Measurements from ENCODE around the gene FRZB.
"Not testable (repeated sequence)": the region's sequence is repeated elsewhere in the genome, so short reads cannot be mapped to it uniquely, and the experiment has no call there.

The FRZB gene

DNA sequence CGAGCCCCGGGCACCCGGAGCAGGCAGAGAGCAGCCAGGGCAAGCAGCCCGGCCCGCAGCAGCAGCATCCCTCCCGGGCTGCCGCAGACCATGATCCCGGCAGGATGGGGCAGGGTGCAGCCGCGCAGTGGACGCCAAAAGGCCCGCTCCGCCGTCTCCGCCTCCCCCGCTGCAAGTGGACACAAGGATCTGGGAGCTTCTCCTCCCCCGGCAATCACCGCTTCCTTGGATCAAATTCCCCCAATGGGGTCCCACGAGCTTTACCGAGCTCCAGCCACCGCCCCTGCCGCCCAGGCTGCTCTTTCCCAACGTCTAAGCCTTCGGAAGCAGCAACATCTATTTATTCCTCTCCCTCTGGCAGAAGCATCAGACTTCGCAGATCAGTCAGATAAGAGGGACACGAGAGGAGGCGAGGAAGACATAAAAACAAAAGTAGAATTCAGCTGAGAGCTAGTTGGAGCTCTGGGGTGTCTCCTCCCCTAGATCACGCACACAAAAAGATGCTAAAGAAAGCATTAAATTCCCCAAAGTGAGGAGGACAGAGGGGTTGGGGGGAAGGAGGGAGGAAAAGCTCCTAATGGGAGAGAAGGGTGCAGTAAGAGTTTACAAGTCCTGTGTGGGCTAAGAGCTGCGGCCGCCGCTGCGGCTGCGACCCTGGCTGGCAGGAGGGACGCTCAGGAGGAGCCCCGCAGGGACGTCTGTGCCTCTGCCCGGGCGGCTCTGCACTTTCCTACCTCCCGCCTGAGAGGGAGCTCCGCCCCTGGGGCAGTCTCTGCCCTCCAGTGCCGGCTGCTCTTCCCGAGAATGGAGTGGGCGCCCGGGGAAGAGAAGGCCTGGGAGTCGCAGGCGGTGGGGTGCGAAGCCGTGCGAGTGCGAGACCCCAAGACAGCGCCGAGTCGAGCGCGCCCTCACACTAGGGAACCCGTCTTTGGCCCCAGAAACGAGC, at the start of gene FRZB:
TSS of gene FRZB (minus strand) at position 177 of the 946 bp plus-strand sequence. CDS start at position 92, 85 bp downstream.
- no peak for DNase-seq

DNA sequence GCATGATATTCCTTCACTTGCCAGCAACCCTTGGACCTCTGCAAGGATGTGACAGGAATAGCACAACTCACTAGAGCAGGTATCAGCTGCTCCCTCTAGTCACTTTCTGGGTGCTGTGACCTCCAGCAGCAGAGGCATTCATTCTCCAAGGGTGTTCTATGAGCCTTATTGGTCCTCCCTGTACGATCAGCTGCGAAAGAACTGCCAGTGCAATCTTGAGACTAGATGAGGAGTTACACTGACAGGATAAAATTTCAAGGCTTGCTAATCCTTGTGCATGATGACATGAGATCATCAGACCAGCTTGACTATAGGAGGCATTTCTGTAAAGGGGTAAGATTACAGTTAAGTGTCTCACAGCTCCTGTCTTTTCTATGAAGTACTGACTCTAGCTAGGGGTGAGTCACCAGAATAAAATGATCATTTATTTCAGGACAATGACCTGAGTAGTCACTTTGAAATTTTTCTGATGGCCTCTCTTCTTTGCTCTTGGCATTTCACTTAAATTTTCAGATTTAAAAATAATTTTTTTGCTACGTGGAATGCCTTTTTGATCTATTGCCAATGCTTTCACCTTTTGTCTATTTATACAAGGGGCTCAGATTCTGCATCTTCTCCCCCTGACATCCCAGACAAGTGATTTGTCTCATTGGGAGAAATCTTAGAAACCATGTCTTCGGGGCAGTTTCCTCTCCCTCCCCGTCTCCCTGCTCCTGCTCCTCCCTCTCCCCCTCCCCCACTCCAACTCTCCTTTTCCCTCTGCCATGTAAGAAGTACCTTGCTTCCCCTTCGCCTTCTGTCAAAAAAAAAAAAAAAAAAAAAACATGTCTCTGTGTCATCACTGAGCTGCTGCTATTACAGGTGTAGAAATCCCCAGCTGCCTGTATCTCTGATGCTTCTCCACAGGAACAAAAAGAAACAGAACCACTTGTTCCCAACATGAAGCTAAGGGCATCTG, 49.2 kb upstream of the FRZB start:
- peak; percentile 66 for DNase-seq

- no peak for DNase-seq
Measured at GRCh38 chr2:182914852-182915251, 48.4 kb upstream of the FRZB start.

DNA sequence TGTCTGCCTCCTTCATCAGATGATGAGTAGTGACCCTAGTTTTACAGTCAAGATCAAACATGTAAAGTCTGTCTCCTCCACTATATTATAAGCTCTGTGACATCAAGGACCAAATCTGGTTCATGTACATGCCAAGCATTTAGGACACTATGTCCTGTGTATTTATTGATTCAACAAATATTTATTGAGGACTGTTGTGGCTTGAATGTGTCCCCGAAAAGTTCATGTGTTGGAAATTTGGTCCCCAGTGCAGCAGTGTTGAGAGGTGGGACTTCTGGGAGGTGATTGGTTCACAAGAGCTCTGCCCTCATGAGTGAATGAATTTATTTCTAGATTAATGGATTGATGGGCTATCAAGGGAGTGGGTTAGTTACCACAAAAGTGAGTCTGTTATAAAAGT, 46.6 kb upstream of the FRZB start:
- no peak for DNase-seq

- DNase-seq: no peak
Measured at GRCh38 chr2:182912518-182912915, 46.1 kb upstream of the FRZB start.

- DNase-seq: no peak
Measured at GRCh38 chr2:182911813-182912517, 45.5 kb upstream of the FRZB start.

DNA sequence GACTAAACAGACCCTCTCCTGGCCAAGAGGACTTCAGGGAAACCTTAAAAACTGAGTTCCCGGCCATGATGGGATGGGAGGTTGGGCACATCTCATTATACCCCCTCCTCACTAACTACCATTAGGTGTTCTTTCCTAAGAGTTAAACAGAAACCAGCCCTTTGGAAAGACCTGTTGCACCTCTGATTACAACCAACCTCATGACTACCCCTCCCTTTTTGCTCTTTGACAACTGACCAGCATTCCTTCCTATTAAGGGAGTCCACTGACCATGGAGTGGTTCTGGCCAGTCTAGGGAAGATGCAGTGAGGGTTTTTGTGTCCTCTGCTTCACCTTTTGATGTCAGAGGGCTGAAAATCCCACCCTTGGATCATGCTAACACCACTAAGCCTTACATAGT, 44.5 kb upstream of the FRZB start:
- DNase-seq: no peak

DNA sequence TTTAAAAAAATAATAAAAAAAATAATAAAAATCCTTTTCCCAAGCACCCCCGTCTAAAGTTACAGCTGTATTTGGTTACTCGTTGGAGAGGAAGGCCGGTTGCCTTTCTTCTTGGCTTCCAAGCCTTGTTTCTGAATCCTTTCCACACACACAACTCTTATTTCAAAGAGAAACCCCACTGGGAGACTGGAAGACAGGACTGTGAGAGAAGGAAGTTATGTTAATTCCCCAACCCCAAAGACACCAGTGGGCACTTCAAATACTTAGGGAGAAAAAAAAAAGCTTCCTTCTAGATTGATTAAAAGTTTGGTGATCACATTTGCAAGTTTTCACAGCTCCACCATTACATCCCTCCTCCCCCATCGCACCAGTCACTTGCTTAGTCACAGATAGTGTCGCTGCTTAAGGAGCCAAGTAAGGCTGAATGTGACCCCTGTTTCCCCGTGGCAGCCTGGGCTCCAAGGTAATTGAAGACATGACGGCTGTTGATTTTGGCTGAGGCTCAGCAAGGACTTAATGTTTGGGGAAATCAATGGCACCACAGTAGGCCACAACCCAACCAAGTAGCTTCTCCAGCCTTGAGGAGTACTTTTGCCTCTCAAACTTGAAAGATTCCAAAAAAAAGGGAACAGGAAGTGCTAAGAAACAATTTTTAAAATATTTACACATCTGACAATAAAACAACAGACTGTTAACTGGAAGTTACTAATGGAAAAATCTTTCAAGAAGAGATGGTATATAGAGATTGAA, 40.8 kb upstream of the FRZB start:
- DNase-seq: no peak

- DNase-seq: no peak
Measured at GRCh38 chr2:182906454-182906853, 40.0 kb upstream of the FRZB start.

GRCh38 chr2:182904844-182905243, 38.4 kb upstream of the FRZB start:
- no peak for DNase-seq

GRCh38 chr2:182903566-182903965, 37.1 kb upstream of the FRZB start:
- DNase-seq: no peak

- no peak for DNase-seq
Measured at GRCh38 chr2:182901748-182902147, 35.3 kb upstream of the FRZB start.

DNA sequence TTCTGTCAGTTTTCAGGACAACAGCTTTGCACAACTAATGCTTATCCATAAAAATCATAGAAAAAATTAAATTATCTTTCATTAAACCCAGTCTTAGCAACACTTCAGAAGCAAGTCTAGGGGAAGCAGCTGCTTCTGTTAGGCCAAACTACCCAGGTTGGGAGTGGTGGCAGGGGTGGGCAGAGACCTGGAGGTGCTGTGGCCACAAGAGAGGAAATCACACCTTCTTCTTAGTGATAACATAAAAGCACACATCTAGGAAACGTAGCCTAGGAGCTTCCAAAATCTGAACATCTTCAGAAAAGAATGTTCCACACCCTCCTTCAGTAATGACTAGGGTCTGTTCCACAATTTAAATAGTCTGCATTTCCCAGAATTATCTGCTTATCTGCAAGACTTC, 32.3 kb upstream of the FRZB start:
- no peak for DNase-seq

DNA sequence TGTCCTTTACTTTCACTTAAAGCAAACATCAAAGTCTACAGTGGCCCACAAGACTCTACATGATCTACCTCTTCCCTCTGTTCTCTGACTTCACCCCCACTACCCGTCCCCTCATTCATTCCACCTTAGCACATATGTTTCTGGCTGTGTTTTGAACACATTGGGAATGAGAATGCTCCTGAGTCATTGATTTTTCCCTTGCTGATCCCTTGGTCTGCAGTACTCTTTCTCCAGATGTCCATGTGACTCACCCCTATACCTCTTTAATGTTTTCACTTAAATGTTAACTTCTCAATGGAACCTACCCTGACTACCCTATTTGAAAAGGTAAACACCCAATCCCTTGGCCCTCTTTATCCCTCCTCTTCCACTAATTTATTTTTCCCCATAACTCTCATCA, 30.7 kb upstream of the FRZB start:
- no peak for DNase-seq

DNA sequence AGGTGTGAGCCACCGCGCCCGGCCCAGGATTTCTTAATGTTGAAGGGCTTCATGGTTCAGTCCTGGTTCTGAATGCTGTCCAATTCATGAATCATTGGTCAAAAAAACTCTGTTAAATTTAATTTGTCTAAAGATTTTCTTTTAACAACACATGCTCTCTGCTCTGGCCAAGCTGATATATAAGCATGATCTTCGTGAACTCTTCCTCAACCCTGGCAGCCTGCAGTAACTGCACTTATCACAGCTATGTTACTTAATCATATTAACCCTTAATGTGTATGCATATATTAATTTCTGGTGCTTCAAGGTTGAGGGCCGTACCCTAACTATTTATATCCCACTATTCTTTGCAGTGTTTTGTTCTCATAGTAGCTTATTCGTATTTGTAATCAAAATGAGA, 29.4 kb upstream of the FRZB start:
- DNase-seq: no peak

DNA sequence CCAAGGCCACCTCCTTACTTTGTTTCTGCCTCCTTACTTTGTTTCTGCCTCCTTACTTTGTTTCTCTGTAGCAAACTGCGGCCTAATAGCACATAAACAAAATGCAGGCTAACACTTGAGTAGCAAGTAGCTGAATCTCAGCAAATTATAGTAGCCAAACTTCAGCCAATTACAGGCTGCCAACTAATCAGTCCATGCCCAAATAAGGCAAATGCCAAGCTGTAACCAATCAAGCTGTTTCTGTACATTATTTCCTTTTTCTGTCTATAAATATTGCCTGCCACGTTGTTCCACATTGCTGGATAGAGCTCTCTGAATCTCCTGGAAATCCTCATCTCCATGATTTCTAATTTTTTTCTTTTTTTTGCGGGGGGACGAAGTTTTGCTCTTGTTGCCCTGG, 28.7 kb upstream of the FRZB start:
- DNase-seq: no peak

GRCh38 chr2:182894174-182894573, 27.7 kb upstream of the FRZB start:
- no peak for DNase-seq

GRCh38 chr2:182893666-182894065, 27.2 kb upstream of the FRZB start:
- DNase-seq: no peak

DNA sequence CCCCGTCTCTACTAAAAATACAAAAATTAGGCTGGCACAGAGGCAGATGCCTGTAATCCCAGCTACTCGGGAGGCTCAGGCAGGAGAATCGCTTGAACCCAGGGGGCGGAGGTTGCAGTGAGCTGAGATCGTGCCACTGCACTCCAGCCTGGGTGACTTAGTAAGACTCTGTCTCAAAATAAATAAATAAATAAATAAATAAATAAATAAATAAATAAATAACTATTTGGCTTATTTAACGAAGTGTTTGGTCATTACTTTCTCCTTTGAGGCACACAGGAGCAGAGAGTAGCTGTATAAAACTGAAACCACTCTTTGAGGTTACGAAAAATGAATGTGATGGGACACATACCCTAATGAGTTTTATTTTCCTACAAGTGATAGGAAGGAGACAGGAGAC, 26.6 kb upstream of the FRZB start:
- DNase-seq: not testable (repeated sequence)

DNA sequence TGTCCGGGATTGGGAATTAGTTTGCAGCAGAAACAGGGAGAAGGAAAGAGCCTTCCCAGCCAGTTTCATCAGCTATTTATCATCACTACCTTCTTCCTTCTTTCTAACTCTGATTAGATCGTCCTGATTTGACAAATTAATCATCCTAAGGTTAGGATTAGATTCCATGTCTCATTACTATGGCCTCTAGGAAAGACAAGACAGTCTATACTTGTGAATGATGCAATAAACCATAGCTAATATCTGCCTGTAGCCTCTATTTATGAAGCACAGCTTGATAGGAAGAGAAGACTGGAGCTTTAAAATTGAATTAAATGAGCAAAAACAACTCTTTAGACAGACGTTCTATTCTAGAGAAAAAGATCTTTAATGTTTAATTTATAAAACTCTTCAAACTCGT, 25.2 kb upstream of the FRZB start:
- no peak for DNase-seq

DNA sequence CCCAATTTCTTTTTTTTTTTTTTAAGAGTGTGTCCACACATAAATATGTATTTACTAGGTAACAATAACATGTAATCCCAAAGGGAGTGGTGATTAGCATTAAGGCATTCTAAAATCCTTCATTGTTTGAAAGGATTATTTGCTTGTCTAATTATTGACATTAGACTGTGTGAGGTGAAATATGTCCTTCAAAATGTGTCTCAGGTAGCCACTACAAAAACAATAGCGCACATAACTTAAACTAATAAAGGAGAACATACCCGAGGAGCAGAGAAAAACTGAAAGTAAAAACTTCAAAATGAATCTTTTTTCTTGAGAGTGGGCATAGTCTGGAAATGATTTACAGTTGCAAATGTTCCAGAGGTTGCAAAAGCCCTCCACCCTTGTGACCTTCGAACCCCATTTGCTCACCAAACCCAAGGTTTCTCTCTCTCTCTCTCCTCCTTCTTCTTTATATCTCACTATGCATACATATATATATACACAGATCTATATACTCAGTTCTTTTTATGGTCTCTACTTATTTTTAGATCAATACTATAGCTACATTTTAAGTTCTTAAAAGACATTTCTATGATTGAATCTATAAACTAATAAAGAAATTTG, 24.4 kb upstream of the FRZB start:
- no peak for DNase-seq

DNA sequence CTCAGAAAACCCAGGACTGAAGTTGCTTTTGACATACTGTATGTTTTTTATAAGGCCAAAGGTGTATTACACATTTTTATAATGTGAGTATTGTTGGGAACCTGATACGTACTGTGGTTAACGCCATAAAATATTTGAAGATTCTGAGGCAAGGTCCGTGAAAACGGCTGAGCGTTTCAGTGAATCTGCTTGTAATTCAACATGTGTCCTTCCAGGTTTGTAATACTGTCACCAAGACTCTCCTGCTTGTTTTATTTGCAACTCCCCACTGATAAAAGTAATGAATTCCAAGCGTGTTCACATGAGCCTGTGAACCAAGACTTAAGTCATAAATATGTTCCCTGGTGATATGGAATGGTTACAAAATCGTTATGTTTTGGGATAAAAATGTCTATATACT, 23.9 kb upstream of the FRZB start:
- DNase-seq: no peak
